ENCODE results near the gene PHRF1.

Gene PHRF1

DNA sequence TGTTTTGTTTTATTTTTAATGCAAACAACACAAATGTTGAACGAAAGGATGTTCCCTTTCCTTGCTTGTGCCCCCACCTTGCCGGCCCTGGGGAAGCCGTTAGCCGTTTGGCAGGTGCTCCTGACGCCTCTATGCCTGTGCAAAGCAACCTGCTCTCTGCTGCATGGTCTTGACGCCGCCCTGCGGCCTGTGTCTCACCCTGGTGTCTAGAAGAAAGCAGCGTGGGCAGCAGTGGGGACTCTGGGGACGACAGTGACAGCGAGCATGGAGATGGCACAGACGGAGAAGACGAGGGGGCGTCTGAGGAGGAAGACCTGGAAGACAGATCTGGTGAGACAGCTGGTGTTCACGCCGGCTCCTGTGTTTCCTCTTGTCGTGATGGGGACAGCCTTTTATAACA lies 5.5 kb downstream of the PHRF1 start:
- no peak overlapping the region for H3K4me3 ChIP-seq (ENCODE audit: low read depth, low read length)
- TF ChIP-seq, protein P1, sequence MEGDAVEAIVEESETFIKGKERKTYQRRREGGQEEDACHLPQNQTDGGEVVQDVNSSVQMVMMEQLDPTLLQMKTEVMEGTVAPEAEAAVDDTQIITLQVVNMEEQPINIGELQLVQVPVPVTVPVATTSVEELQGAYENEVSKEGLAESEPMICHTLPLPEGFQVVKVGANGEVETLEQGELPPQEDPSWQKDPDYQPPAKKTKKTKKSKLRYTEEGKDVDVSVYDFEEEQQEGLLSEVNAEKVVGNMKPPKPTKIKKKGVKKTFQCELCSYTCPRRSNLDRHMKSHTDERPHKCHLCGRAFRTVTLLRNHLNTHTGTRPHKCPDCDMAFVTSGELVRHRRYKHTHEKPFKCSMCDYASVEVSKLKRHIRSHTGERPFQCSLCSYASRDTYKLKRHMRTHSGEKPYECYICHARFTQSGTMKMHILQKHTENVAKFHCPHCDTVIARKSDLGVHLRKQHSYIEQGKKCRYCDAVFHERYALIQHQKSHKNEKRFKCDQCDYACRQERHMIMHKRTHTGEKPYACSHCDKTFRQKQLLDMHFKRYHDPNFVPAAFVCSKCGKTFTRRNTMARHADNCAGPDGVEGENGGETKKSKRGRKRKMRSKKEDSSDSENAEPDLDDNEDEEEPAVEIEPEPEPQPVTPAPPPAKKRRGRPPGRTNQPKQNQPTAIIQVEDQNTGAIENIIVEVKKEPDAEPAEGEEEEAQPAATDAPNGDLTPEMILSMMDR (IDR thresholded peaks at IDR 0.05; ENCODE audit: low read depth, low read length) = no peak

DNA sequence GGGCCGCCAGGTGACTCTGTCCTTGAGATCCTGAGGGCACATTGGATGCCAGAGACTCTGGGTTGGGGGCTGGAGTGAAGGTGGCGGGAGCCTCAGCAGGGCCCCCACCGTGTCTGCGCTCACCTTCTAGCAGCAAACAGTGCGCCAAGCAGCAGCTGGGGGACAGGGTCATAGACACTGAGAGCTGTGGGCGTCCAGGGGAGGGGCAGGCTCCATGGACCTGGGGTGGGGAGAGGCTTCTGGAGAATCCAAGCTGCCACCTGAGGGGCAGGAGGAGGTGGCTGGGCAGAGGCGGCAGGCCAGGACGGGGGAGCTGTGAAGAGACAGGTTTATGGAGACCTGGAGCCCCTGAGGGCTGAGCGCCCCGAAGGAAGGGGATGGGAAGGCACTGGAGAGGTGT lies 8.0 kb downstream of the PHRF1 start:
- H3K4me3 ChIP-seq (ENCODE audit: low read depth, low read length) = no peak overlapping the region
- TF ChIP-seq, protein P1 (IDR thresholded peaks at IDR 0.05; ENCODE audit: low read depth, low read length) = no peak

DNA sequence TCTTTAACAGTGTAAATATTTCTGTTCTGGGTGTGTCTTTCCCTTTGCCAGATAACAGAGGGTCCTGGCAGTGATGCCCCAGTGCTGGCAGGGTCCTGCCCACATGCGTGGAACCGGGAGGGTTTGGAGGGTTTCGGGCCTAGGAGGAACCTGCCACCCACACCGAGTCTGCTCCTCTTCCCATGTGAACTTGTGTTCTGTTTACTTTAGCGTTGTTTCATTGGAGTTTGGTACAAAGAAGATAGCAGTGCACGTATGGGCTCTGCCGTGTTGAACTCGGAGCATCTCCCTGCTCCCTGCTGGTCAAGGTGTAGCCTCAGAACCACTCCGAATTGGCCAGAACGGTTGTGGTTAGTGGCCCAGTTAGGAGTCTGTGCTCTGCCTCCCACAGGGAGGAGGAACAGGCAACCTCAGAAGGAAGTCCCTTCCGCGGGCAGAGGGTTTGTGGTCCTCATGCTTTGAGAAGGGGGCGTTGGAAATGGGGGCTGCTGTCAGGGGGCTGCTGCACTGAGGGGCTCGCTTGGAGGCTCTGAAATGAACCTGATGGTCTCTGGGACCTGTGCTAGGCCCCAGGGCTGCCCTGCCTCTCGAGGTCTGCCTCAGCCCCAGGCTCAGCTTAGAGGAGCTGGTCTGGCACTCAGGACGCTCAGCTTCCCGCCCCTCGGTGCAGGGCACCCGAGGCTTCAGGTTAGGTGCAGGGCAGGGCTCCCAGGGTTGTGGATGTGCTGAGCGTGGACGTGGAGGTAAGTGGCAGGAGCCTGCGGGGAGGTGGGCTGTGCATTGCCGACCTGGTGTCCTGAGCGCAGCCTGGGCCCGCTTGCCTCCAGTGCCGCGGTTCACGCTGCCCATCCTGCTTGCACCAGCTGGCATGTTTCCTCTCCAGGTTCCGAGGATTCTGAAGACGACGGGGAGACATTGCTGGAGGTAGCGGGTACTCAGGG lies 10.4 kb downstream of the PHRF1 start:
- no peak overlapping the region for H3K4me3 ChIP-seq (ENCODE audit: low read depth, low read length)
- TF ChIP-seq, protein P1 (IDR thresholded peaks at IDR 0.05; ENCODE audit: low read depth, low read length) = no peak

DNA sequence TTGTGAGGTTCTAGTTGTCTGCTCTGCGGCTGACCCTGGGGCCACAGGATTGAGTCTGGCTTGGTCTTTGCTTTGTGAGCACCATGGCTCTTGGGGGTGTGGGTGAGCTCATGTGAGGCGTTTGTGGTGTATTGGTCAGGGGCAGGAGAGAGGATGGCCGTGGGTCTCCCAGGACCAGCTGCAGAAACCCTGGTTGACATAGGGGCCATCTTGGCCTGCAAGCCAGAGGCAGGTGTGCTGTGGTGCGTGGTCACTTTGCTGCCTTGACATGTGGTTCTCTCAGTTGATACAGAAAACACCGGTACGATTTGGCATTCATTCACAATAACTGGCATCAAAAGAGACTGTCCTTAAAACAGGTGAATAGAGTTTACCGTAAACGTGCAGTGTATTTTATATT lies 11.3 kb downstream of the PHRF1 start:
- H3K4me3 ChIP-seq (ENCODE audit: low read depth, low read length) = no peak overlapping the region
- TF ChIP-seq, protein P1 (IDR thresholded peaks at IDR 0.05; ENCODE audit: low read depth, low read length) = no peak

DNA sequence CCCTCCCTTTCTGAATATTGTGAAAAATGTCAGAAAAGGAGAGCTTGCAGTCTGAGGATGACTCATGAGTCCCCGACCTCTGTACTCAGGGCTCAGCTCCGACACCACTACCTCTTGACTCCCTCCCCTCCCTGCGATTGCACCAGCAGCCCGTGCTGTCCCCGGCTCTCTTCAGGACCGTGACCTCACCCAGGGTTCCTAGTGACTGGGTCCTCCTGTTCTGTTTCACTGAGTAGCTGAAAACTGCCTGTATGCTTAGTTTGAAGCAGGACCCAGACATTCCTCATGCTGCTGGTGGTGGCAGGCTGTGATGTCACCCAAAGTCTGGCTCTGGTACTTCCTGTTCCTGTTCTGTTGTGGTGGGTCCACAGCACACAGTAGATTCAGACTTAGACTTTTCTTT lies 11.7 kb downstream of the PHRF1 start:
- H3K4me3 ChIP-seq (ENCODE audit: low read depth, low read length) = no peak overlapping the region
- TF ChIP-seq, protein P1 (IDR thresholded peaks at IDR 0.05; ENCODE audit: low read depth, low read length) = no peak

DNA sequence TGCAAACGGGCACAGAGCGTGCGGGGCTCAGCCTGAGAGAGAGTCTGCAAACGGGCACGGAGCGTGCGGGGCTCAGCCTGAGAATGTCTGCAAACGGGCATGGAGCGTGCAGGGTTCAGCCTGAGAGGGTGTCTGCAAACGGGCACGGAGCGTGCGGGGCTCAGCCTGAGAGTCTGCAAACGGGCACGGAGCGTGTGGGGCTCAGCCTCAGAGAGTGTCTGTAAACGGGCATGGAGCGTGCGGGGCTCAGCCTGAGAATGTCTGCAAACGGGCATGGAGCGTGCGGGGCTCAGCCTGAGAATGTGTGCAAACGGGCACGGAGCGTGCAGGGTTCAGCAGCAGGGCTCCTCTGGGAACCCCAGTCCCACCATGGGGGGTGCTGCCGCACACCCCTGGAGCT lies 13.5 kb downstream of the PHRF1 start:
- H3K4me3 ChIP-seq (ENCODE audit: low read depth, low read length) = no peak overlapping the region
- TF ChIP-seq, protein P1 (IDR thresholded peaks at IDR 0.05; ENCODE audit: low read depth, low read length) = no peak

DNA sequence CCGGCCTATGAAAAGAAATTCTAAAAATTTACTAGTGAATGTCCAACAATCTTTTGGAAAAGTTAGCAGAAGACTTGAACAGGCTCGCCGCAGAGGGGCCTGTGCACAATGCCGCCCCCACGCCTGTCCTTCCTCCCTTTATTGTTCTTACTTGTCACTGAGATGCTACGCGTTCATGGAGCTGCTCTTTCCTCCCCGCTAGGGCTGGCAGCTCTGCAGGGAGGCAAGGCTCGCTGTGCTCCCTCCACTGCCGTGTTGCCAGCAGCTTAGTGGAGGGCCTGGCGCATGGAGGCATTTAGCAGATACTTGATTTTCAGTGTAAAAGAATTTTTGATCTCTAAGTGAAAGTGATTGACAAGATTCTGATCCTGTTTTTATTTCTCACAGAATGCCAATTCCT lies 14.7 kb downstream of the PHRF1 start:
- TF ChIP-seq, protein P1 (IDR thresholded peaks at IDR 0.05; ENCODE audit: low read depth, low read length) = no peak
- H3K4me3 ChIP-seq (ENCODE audit: low read depth, low read length) = no peak overlapping the region

Measured in WI38 (cell line).